Type B pancreatic cell (in vitro differentiated cells): ENCODE results near the gene LEF1. TPM values are rescaled to one million over a fixed set of nuclear protein-coding genes. Genes with fewer than 3 reads are reported as not detected.

ENCODE experiments used
- DNase-seq: peaks from one replicate; pipeline ENCODE4 v3.0.0; 2021; ENCODE audit warnings: mixed read lengths; ENCODE audit not compliant: unreplicated experiment; ENCODE audit errors: extremely low spot score
- H3K27ac Mint-ChIP-seq: 2 replicates; pipeline ENCODE4 v1.8.0; 2021; ENCODE audit warnings: mild to moderate bottlenecking, mixed read lengths
- H3K27me3 Mint-ChIP-seq: 2 replicates; pipeline ENCODE4 v1.8.0; 2021; ENCODE audit warnings: mixed read lengths
- H3K36me3 Mint-ChIP-seq: 2 replicates; pipeline ENCODE4 v1.8.0; 2021; ENCODE audit warnings: mixed read lengths
- H3K4me1 Mint-ChIP-seq: one replicate; pipeline ENCODE4 v1.8.0; 2021; ENCODE audit warnings: mixed read lengths; ENCODE audit not compliant: unreplicated experiment
- H3K4me3 Mint-ChIP-seq: 2 replicates; pipeline ENCODE4 v1.8.0; 2021; ENCODE audit warnings: mild to moderate bottlenecking, mixed read lengths
- H3K9me3 Mint-ChIP-seq: 2 replicates; pipeline ENCODE4 v1.8.0; 2021; ENCODE audit warnings: mixed read lengths
- total RNA-seq: library from RNA; stranded (reverse); gene quantifications from 2 replicates; pipeline ENCODE4 v1.2.1, GENCODE V29; 2021; ENCODE audit warnings: low replicate concordance
- TF ChIP-seq, protein P1 (sequence below): fragments of 200-600 bp; sonication (generic); conservative IDR thresholded peaks from 2 replicates; pipeline ENCODE4 v1.5.0; 2021; ENCODE audit warnings: antibody characterized with exemption, mild to moderate bottlenecking

Gene LEF1
- total RNA-seq, 1 donor from 2014 or later: 66.1 TPM

- Mint-ChIP-seq H3K4me3 (no peak overlapping the region), H3K27me3 (no peaks in the 10 kb centered on the region), H3K36me3 (peaks cover 40% of the 10 kb centered on the region), H3K4me1 (peaks cover 8% of the 10 kb centered on the region), H3K27ac (no peak overlapping the region), H3K9me3 (peaks cover 4% of the 10 kb centered on the region)
- DNase-seq: no peak
- TF ChIP-seq, protein P1, sequence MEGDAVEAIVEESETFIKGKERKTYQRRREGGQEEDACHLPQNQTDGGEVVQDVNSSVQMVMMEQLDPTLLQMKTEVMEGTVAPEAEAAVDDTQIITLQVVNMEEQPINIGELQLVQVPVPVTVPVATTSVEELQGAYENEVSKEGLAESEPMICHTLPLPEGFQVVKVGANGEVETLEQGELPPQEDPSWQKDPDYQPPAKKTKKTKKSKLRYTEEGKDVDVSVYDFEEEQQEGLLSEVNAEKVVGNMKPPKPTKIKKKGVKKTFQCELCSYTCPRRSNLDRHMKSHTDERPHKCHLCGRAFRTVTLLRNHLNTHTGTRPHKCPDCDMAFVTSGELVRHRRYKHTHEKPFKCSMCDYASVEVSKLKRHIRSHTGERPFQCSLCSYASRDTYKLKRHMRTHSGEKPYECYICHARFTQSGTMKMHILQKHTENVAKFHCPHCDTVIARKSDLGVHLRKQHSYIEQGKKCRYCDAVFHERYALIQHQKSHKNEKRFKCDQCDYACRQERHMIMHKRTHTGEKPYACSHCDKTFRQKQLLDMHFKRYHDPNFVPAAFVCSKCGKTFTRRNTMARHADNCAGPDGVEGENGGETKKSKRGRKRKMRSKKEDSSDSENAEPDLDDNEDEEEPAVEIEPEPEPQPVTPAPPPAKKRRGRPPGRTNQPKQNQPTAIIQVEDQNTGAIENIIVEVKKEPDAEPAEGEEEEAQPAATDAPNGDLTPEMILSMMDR: no peak
Observed at GRCh38 chr4:108008721-108009120, 160.0 kb downstream of the LEF1 start.

- Mint-ChIP-seq H3K36me3 (peaks cover 40% of the 10 kb centered on the region), H3K9me3 (peaks cover 4% of the 10 kb centered on the region), H3K4me1 (peaks cover 8% of the 10 kb centered on the region), H3K27ac (no peak overlapping the region), H3K4me3 (no peak overlapping the region), H3K27me3 (no peaks in the 10 kb centered on the region)
- TF ChIP-seq, protein P1: no peak
- no peak for DNase-seq
Observed at GRCh38 chr4:108007984-108008383, 160.7 kb downstream of the LEF1 start.

GRCh38 chr4:108006361-108006760 lies 162.4 kb downstream of the LEF1 start:
- Mint-ChIP-seq H3K9me3 (no peaks in the 10 kb centered on the region), H3K4me3 (no peak overlapping the region), H3K27ac (no peak overlapping the region), H3K27me3 (no peaks in the 10 kb centered on the region), H3K4me1 (peaks cover 8% of the 10 kb centered on the region), H3K36me3 (peaks cover 34% of the 10 kb centered on the region)
- TF ChIP-seq, protein P1: no peak
- DNase-seq: no peak

- Mint-ChIP-seq H3K4me1 (peaks cover 8% of the 10 kb centered on the region), H3K36me3 (peaks cover 35% of the 10 kb centered on the region), H3K27me3 (no peaks in the 10 kb centered on the region), H3K4me3 (no peak overlapping the region), H3K9me3 (no peaks in the 10 kb centered on the region), H3K27ac (no peak overlapping the region)
- TF ChIP-seq, protein P1: no peak
- DNase-seq: no peak
Observed at GRCh38 chr4:108005807-108006206, 162.9 kb downstream of the LEF1 start.

- TF ChIP-seq, protein P1: no peak
- Mint-ChIP-seq H3K4me1 (peaks cover 8% of the 10 kb centered on the region), H3K27me3 (no peaks in the 10 kb centered on the region), H3K36me3 (peaks cover 41% of the 10 kb centered on the region), H3K9me3 (peaks cover 5% of the 10 kb centered on the region), H3K27ac (no peak overlapping the region), H3K4me3 (no peak overlapping the region)
- no peak for DNase-seq
Observed at GRCh38 chr4:108004646-108005045, 164.1 kb downstream of the LEF1 start.

DNA sequence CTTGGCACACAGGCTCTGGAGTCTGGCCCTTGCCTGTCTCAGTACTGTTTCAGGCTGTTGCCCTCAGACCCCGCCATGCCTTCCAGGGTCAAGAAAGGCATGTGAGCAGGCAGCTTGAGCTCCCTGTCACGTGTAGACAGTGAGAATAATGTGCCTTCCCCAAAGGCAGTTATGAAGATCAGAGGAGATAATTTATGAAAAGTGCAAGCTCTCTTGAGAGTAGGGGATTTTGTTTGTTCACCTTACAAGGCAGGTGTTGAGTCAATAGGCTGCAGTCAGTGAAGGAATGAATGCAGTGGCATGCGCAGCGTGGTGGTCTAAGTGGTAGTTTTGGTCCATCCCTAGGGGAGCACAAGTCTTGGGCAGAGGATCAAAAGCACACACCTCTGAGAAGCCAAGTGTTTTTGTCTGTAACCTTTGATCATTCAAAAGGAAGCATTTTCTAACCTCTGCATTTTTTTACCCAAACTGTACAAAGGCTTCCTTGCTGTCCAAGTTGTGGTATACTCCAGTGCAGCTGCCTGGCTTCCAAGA lies 164.7 kb downstream of the LEF1 start:
- TF ChIP-seq, protein P1: no peak
- H3K27ac Mint-ChIP-seq: no peak overlapping the region
- H3K4me1 Mint-ChIP-seq: peaks cover 8% of the 10 kb centered on the region
- peaks cover 5% of the 10 kb centered on the region for H3K9me3 Mint-ChIP-seq
- no peaks in the 10 kb centered on the region for H3K27me3 Mint-ChIP-seq
- peaks cover 39% of the 10 kb centered on the region for H3K36me3 Mint-ChIP-seq
- no peak for DNase-seq
- no peak overlapping the region for H3K4me3 Mint-ChIP-seq
